Esophagus muscularis mucosa (tissue), 4 donors: ENCODE data around the gene CNOT10.

Source experiments
- CTCF ChIP-seq, 3 experiments: fragments of 200-600 bp in 2 of 3; fragments of 450-650 bp in 1 of 3; sonication (generic) in 2 of 3; IDR thresholded peaks; one replicate each; pipeline ENCODE4 v1.5.1; 2017 to 2019; ENCODE audit warnings: antibody characterized with exemption in 3 of 3, mild to moderate bottlenecking in 2 of 3, moderate library complexity in 1 of 3
- EP300 ChIP-seq: sonication (generic); formaldehyde crosslinking; IDR thresholded peaks from one replicate; pipeline ENCODE4 v1.6.1; 2017; ENCODE audit warnings: antibody characterized with exemption
- POLR2A ChIP-seq: fragments of 450-650 bp; IDR thresholded peaks from one replicate; pipeline ENCODE4 v1.6.1; 2017; ENCODE audit warnings: antibody characterized with exemption, moderate library complexity, mild to moderate bottlenecking, low read depth
- POLR2AphosphoS5 ChIP-seq, 2 donors: sonication (generic); formaldehyde crosslinking; IDR thresholded peaks; one replicate each; pipeline ENCODE4 v1.6.1; 2017; ENCODE audit warnings: antibody characterized with exemption in 2 of 2

- TF ChIP-seq CTCF (IDR thresholded peaks at IDR 0.05) (no peak), POLR2A (no peak), EP300 (no peak), POLR2AphosphoS5 (IDR thresholded peaks at IDR 0.05) (no peak)
These were observed 23.8 kb downstream of the CNOT10 start for GRCh38 chr3:32708672-32709283.
